Pancreas (tissue), 10 donors: Measurements from ENCODE around the gene ZNF282. TPM values are rescaled to one million over a fixed set of nuclear protein-coding genes. Genes with fewer than 3 reads are reported as not detected.
"Not testable (repeated sequence)": the region's sequence is repeated elsewhere in the genome, so short reads cannot be mapped to it uniquely, and the experiment has no call there.

Experiments
- ATAC-seq, 4 donors: fragments of 200-7000 bp; cut with Tn5 transposase; one replicate each; pipeline versions ENCODE4 v1.8.0 to v1.9.1; 2020; ENCODE audit warnings: mild to moderate bottlenecking in 4 of 4, moderate library complexity in 4 of 4
- DNase-seq, 6 donors: peaks; one replicate each; pipeline ENCODE4 v3.0.0-alpha.2; 2020
- FAIRE-seq: peaks from 2 replicates; lab custom pipeline; 2012; peaks lifted over from hg19 to GRCh38; lab: Jason Lieb, UNC
- H3K27ac ChIP-seq, 4 donors: fragments of 200-600 bp; sonication (generic); 1 replicate in 3 of 4; 2 replicates in 1 of 4; pipeline versions ENCODE4 v1.5.0 to v1.8.0; 2020
- H3K27me3 ChIP-seq, 4 donors: fragments of 200-600 bp; one replicate each; pipeline ENCODE4 v1.8.0; 2021
- H3K36me3 ChIP-seq, 3 donors: fragments of 200-600 bp; sonication (generic) in 1 of 3; one replicate each; pipeline versions ENCODE4 v1.5.0 to v1.8.0; 2020 to 2021
- H3K4me1 ChIP-seq, 3 donors: fragments of 200-600 bp; one replicate each; pipeline ENCODE4 v1.8.0; 2021
- H3K4me3 ChIP-seq, 4 donors: fragments of 200-600 bp; sonication (generic) in 2 of 4; one replicate each; pipeline versions ENCODE4 v1.5.0 to v1.8.0; 2020 to 2021
- H3K9me3 ChIP-seq, 4 donors: fragments of 200-600 bp; one replicate each; pipeline ENCODE4 v1.8.0; 2021
- WGBS, 2 donors: extraction: QIAGEN DNeasy Blood & Tissue Kit; methylation state at CpG; one replicate each; pipeline ENCODE4 v1.1.7; 2013; 5-methylcytosine and 5-hydroxymethylcytosine counted together
- intact Hi-C, 3 donors: fragments of 100-400 bp; cut with DNase I; formaldehyde crosslinking; loops; one replicate each; pipeline versions ENCODE4 v1.11.1 to v1.14.2; 2022
- polyA plus RNA-seq, 2 donors: library from polyadenylated mRNA; stranded (reverse); fragments of 200-250 nt; gene quantifications; one replicate each; pipeline ENCODE4 v1.2.3, GENCODE V29; 2013
- total RNA-seq, 6 donors: library from RNA; stranded (reverse); fragmentation: NEBNext Ultra II Directional in 4 of 6; extraction: Animal tissue kit (Norgen Biotek cat#: 25700) in 4 of 6; gene quantifications; one replicate each; pipeline versions ENCODE4 v1.2.1 to v1.2.4, GENCODE V29; 2021 to 2023
- TF ChIP-seq, protein P1 (sequence below), 4 donors: fragments of 200-600 bp; sonication (generic) in 3 of 4; IDR thresholded peaks; one replicate each; pipeline versions ENCODE4 v1.5.0 to v1.8.0; 2021; ENCODE audit warnings: antibody characterized with exemption in 4 of 4
- donor health status: healthy with polysubstance abuse.
- donor health status: DM: no; HTN: no; CAD: no; lungs with moderate emphysema.
- donor health status: DM: no; HTN: no; CAD: no.
- donor health status: control.
- donor health status: control.
- donor health status: Bipolar disorder and iron deficiency.
- donor health status: DM: yes; HTN: yes; CAD: no.
- donor health status: DM: no; HTN: no; CAD: no.
- donor health status: DM: no; HTN: no; CAD: no.
- donor health status: DM: yes; HTN: yes; CAD: no.

ZNF282 gene
- total and polyA plus RNA-seq, 8 donors = 12.1 to 19.4 (median 14.0) TPM

DNA sequence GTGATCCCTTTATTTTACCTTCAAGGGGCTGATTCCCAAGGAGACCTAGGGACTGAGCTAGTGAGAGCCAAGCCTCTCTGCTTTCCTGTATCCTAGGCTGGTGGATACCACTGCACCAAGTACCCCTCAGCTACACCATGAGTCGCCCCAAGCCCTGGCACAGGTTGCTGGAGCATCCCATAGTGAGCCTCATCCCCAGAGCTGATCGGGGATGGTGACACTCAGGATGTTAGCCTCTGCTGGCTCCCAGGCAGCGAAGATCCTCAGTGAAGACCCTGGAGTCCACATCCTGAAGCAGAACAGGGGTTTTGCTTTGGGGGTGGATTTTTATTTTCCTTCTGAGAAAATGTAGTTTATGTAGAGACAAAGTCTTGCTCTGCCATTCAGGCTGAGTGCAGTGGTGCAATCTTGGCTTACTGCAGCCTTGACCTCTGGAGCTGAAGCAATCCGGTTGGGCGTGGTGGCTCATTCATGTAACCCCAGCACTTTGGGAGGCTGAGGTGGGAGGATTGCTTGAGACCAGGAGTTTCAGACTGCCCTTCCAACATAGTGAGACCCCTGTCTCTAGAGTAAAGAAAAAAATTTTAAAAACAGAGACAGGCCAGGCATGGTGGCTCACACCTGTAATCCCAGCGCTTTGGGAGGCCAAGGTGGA is 31.6 kb downstream of the ZNF282 start:
- Histone ChIP-seq H3K36me3 (peaks cover 0 to 25% (median 3%) of the 10 kb centered on the region in 3 donors), H3K9me3 (no peaks in the 10 kb centered on the region), H3K27me3 (no peaks in the 10 kb centered on the region), H3K27ac (no peak overlapping the region), H3K4me1 (no peaks in the 10 kb centered on the region), H3K4me3 (no peak overlapping the region)
- 70 to 87% methylated on average over 6 of the region's 6 CpGs for WGBS, 2 donors
- TF ChIP-seq, protein P1, sequence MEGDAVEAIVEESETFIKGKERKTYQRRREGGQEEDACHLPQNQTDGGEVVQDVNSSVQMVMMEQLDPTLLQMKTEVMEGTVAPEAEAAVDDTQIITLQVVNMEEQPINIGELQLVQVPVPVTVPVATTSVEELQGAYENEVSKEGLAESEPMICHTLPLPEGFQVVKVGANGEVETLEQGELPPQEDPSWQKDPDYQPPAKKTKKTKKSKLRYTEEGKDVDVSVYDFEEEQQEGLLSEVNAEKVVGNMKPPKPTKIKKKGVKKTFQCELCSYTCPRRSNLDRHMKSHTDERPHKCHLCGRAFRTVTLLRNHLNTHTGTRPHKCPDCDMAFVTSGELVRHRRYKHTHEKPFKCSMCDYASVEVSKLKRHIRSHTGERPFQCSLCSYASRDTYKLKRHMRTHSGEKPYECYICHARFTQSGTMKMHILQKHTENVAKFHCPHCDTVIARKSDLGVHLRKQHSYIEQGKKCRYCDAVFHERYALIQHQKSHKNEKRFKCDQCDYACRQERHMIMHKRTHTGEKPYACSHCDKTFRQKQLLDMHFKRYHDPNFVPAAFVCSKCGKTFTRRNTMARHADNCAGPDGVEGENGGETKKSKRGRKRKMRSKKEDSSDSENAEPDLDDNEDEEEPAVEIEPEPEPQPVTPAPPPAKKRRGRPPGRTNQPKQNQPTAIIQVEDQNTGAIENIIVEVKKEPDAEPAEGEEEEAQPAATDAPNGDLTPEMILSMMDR (IDR thresholded peaks at IDR 0.05) = no peak
- intact Hi-C loops = no loop called here
- no peak for ATAC-seq
- FAIRE-seq = no peak
- peak in 1 of 6 donors; percentile 21 for DNase-seq

DNA sequence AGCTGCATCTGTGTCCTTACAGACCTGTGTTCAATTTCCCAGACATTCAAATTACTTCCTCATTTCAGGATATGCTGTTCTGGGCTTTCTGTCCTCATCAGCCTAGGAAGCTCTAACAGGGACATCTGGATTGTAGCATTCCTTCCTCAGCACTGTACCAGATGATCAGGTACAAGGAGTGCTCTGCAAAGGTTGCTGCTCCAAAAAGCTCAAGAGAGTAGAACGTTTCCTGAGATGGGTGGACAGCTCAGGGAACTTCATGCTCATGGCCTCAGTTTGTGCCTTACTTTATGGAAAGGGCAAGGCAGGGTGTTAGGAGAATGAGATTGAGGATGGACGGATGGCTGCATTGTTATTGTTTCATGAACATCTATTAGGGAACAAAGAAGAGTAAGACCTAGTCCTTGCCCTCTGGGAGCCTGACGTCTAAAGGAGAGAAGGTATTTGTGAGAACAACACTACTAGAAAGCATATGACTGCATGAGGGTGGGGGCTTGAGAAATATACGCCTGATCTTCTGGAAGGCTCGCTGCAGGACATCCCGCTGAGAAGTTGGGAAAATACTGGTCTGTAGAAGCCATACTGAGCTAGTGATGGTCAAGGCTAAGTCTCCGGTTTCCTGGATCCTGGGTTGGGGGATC is 33.6 kb downstream of the ZNF282 start:
- no peak overlapping the region for H3K27ac ChIP-seq
- TF ChIP-seq, protein P1 (IDR thresholded peaks at IDR 0.05) = no peak
- FAIRE-seq (no peak), DNase-seq (no peak), ATAC-seq (peak in 1 of 4 donors; percentile 23)
- intact Hi-C loops = no loop called here
- no peak overlapping the region for H3K4me3 ChIP-seq
- WGBS, 2 donors = 48 to 56% methylated on average over 7 of the region's 7 CpGs
- H3K27me3 ChIP-seq = no peaks in the 10 kb centered on the region
- no peaks in the 10 kb centered on the region for H3K9me3 ChIP-seq
- no peaks in the 10 kb centered on the region for H3K4me1 ChIP-seq
- H3K36me3 ChIP-seq = peaks cover 0 to 16% (median 3%) of the 10 kb centered on the region in 3 donors

DNA sequence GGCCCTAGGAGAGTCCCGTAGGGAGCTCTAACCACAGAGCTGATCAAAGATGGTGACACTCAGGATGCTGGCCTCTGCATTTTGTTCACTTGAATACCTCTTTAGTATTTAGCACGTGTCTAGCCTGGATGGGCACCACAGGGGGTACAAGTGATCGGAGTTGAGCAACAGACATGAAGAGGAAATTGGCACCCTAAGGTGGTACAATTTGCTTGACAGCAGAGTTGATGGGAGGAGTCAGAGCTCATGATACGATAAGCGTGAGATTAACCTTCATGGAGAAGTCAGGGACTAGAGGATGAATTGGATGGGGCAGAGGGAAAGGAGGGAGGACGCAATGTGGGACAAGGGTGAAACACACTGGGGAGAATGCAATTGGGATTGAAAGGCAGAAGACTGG is 34.2 kb downstream of the ZNF282 start:
- WGBS, 2 donors = 34 to 42% methylated on average over 6 of the region's 6 CpGs
- H3K4me1 ChIP-seq = no peaks in the 10 kb centered on the region
- H3K27me3 ChIP-seq = no peaks in the 10 kb centered on the region
- no peaks in the 10 kb centered on the region for H3K9me3 ChIP-seq
- ATAC-seq (peak in 2 of 4 donors; percentile 14 to 24), DNase-seq (peak in 1 of 6 donors; percentile 15), FAIRE-seq (no peak)
- TF ChIP-seq, protein P1 (IDR thresholded peaks at IDR 0.05) = no peak
- peaks cover 0 to 12% (median 0%) of the 10 kb centered on the region in 3 donors for H3K36me3 ChIP-seq
- intact Hi-C loops = no loop called here
- H3K27ac ChIP-seq = no peak overlapping the region
- H3K4me3 ChIP-seq = no peak overlapping the region

DNA sequence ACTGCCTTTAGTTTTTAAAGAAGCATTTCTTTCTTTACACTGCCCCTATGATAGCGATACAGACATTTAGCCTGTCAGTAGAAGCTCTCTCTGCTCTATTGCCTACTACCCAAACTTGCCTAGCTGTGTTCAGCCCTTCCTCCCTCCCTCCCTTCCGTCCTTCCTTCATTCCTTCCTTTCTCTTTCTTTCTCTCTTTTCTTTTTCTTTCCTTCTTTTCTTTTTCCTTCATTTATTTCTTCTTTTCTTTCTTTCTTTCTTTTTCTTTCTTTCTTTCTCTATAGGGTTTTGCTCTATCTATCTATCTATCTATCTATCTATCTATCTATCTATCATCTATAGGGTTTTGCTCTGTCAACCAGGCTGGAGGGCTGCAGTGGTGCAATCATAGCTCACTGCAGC is 37.0 kb downstream of the ZNF282 start:
- no peaks in the 10 kb centered on the region for H3K27me3 ChIP-seq
- no peak for FAIRE-seq
- WGBS, 2 donors = 60 to 69% methylated on average over 2 of the region's 2 CpGs
- intact Hi-C loops = no loop called here
- no peak overlapping the region for H3K4me3 ChIP-seq
- no peak for DNase-seq
- H3K27ac ChIP-seq = no peak overlapping the region
- H3K4me1 ChIP-seq = no peaks in the 10 kb centered on the region
- TF ChIP-seq, protein P1 (IDR thresholded peaks at IDR 0.05) = no peak
- no peak for ATAC-seq
- no peaks in the 10 kb centered on the region for H3K36me3 ChIP-seq
- no peaks in the 10 kb centered on the region for H3K9me3 ChIP-seq

DNA sequence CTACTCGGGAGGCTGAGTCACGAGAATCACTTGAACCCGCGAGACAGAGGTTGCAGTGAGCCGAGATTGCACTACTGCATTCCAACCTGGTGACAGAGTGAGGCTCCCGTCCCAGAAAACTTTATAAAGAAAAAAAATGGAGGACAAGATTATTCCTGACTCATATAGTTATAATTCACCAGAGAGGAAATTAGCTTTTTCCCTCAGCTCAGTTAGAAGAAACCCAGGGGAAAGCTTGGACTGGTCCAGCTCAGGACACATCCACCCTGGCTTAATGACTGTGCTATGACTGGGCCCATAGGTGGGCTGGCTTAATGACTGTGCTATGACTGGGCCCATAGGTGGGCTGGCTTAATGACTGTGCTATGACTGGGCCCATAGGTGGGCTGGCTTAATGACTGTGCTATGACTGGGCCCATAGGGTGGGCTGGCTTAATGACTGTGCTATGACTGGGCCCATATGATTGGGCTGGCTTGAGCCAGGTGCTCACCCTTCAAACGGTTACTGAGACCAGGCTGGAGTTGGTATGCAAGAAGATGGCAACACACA is 38.4 kb downstream of the ZNF282 start:
- DNase-seq, ATAC-seq, H3K36me3 ChIP-seq, H3K27ac ChIP-seq, FAIRE-seq, H3K4me3 ChIP-seq, H3K9me3 ChIP-seq, H3K4me1 ChIP-seq, intact Hi-C loops, H3K27me3 ChIP-seq: not testable (repeated sequence)
- 56 to 71% methylated on average over 7 of the region's 7 CpGs for WGBS, 2 donors
